Ammon's horn (tissue), 1 donor: Measurements from ENCODE around the gene ELAC2.

Source experiments
- DNase-seq: peaks from one replicate; pipeline ENCODE4 v3.0.0-alpha.2; 2016; ENCODE audit warnings: low spot score

The ELAC2 gene

GRCh38 chr17:12953156-12953555 lies 64.7 kb downstream of the ELAC2 start:
- peak; percentile 48 for DNase-seq

GRCh38 chr17:12952012-12952411 lies 65.8 kb downstream of the ELAC2 start:
- DNase-seq: no peak

GRCh38 chr17:12947047-12947446 lies 70.8 kb downstream of the ELAC2 start:
- no peak for DNase-seq
